Measurements from ENCODE around the gene FZD1. TPM values are rescaled to one million over a fixed set of nuclear protein-coding genes. Genes with fewer than 3 reads are reported as not detected.

FZD1 gene
- total and polyA plus RNA-seq, 7 experiments from 2014 or later, result 0.24 to 3.4 (median 0.64) TPM

DNA sequence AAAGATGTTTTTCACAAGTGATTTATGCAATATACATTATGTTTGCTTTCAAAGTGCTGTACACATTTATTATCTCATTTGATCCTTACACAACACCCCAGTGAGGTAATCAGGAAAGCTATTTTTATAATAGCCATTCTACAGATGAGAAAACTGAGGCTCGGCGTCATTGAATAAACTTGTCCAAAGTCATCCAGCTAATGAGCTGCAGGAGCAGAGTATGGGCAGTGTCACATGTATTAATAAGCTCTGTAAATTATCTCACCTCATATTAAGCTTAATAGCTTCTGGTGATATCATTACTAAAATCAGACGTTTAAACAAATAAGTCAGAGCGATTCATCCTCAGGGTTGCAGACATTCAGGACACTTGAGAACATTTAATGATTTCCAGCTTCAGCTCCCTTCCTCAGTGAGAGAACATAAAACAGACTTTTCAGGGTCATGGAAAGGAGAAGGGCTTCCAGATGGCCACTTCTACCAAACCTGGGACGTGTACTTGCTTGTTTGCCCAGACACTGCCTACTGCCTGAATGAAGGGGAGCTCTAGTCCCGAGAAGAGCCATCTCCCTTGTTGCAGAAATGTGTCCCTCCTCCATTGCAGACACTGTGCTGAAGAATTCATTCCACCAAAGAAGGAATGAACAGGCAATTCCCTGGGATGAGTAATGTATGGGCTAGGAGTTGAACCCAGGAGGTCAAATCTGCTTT, 20.5 kb upstream of the FZD1 start:
- Mint-ChIP-seq H3K27ac (no peak overlapping the region), H3K4me1 (peaks cover 0 to 1% (median 0%) of the 10 kb centered on the region in 7 donors), H3K9me3 (peaks cover 0 to 10% (median 0%) of the 10 kb centered on the region in 11 donors), H3K36me3 (no peaks in the 10 kb centered on the region), H3K4me3 (no peak overlapping the region), H3K27me3 (peaks cover 0 to 9% (median 5%) of the 10 kb centered on the region in 5 donors)
- H3K36me3 ChIP-seq (ENCODE audit: control insufficient read depth in 2 of 3, insufficient read depth in 3 of 3, low read length in 3 of 3), result no peaks in the 10 kb centered on the region
- H3K4me1 ChIP-seq (ENCODE audit: control insufficient read depth in 2 of 2, insufficient read depth in 2 of 2, low read length in 2 of 2), result no peaks in the 10 kb centered on the region
- DNase-seq (no peak), ATAC-seq (no peak)
- H3K4me3 ChIP-seq (ENCODE audit: low read length), result no peak overlapping the region
- no peaks in the 10 kb centered on the region for H3K27me3 ChIP-seq (ENCODE audit: control insufficient read depth in 2 of 2, insufficient read depth in 2 of 2, low read length in 2 of 2)
- H3K27ac ChIP-seq (ENCODE audit: low read depth, low read length), result no peak overlapping the region
- POLR2A ChIA-PET, result no interaction called here
- H3K9me3 ChIP-seq (ENCODE audit: control insufficient read depth in 2 of 3, low read length in 3 of 3), result no peaks in the 10 kb centered on the region
- CTCF ChIA-PET, result no interaction called here
- intact Hi-C loops (cut with micrococcal nuclease), result no loop called here

DNA sequence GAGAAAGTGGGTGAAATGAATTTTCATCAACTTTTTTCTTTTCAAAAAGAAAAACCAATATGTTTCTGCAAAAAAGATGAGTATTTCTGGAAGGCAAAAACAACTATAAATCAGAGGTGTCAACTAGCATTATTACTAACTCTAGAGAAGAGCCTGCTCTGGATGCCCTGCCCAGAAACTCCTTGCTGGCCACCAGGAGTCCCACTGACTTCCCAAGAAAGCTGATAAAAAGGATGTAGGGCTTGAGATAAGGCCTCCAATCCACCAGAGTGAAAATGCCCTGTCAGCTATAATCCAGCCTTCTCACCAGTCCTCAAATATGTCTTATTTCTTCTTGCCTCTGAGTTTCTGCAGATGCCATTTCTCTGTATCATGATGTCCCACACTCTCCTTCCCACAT, 16.7 kb upstream of the FZD1 start:
- Histone ChIP-seq H3K4me1 (ENCODE audit: control insufficient read depth in 2 of 2, insufficient read depth in 2 of 2, low read length in 2 of 2) (no peaks in the 10 kb centered on the region), H3K36me3 (ENCODE audit: control insufficient read depth in 2 of 3, insufficient read depth in 3 of 3, low read length in 3 of 3) (no peaks in the 10 kb centered on the region), H3K27me3 (ENCODE audit: control insufficient read depth in 2 of 2, insufficient read depth in 2 of 2, low read length in 2 of 2) (no peaks in the 10 kb centered on the region), H3K27ac (ENCODE audit: low read depth, low read length) (no peak overlapping the region), H3K9me3 (ENCODE audit: control insufficient read depth in 2 of 3, low read length in 3 of 3) (no peaks in the 10 kb centered on the region), H3K4me3 (ENCODE audit: low read length) (no peak overlapping the region)
- Mint-ChIP-seq H3K4me1 (peaks cover 0 to 1% (median 0%) of the 10 kb centered on the region in 7 donors), H3K4me3 (no peak overlapping the region), H3K36me3 (no peaks in the 10 kb centered on the region), H3K27me3 (peaks cover 0 to 6% (median 0%) of the 10 kb centered on the region in 5 donors), H3K9me3 (peaks cover 0 to 10% (median 0%) of the 10 kb centered on the region in 11 donors), H3K27ac (no peak overlapping the region)
- no peak for DNase-seq
- no peak for ATAC-seq
- CTCF ChIA-PET, result no interaction called here
- intact Hi-C loops (cut with micrococcal nuclease), result no loop called here
- POLR2A ChIA-PET, result no interaction called here

DNA sequence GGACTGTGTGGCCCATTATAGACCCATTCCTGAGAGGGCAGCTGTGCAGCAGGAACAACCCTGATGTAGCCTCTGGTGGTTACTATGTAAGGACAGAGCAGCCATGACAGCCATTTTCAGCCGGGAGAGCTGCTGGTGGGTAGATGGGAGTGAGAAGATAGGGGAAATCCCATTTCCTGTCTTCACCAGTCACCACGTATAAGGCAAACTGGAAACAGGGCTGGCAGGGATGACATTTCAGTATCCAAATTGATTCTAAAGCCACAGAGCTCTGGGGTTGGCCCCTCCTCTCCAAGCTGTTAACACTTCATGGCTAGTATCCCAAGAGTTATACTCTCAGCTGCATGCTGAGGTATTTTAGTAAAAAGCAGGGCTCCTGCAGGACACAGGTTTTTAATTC, 15.2 kb upstream of the FZD1 start:
- Histone ChIP-seq H3K4me3 (ENCODE audit: low read length) (no peak overlapping the region), H3K9me3 (ENCODE audit: control insufficient read depth in 2 of 3, low read length in 3 of 3) (no peaks in the 10 kb centered on the region), H3K4me1 (ENCODE audit: control insufficient read depth in 2 of 2, insufficient read depth in 2 of 2, low read length in 2 of 2) (no peaks in the 10 kb centered on the region), H3K27ac (ENCODE audit: low read depth, low read length) (no peak overlapping the region), H3K27me3 (ENCODE audit: control insufficient read depth in 2 of 2, insufficient read depth in 2 of 2, low read length in 2 of 2) (no peaks in the 10 kb centered on the region), H3K36me3 (ENCODE audit: control insufficient read depth in 2 of 3, insufficient read depth in 3 of 3, low read length in 3 of 3) (no peaks in the 10 kb centered on the region)
- ATAC-seq, result no peak
- Mint-ChIP-seq H3K36me3 (no peaks in the 10 kb centered on the region), H3K4me1 (peaks cover 0 to 1% (median 0%) of the 10 kb centered on the region in 7 donors), H3K4me3 (no peak overlapping the region), H3K9me3 (peaks cover 0 to 10% (median 0%) of the 10 kb centered on the region in 11 donors), H3K27me3 (peaks cover 0 to 6% (median 0%) of the 10 kb centered on the region in 5 donors), H3K27ac (no peak overlapping the region)
- ChIA-PET CTCF (no interaction called here), POLR2A (no interaction called here)
- intact Hi-C loops (cut with micrococcal nuclease), result no loop called here
- no peak for DNase-seq

DNA sequence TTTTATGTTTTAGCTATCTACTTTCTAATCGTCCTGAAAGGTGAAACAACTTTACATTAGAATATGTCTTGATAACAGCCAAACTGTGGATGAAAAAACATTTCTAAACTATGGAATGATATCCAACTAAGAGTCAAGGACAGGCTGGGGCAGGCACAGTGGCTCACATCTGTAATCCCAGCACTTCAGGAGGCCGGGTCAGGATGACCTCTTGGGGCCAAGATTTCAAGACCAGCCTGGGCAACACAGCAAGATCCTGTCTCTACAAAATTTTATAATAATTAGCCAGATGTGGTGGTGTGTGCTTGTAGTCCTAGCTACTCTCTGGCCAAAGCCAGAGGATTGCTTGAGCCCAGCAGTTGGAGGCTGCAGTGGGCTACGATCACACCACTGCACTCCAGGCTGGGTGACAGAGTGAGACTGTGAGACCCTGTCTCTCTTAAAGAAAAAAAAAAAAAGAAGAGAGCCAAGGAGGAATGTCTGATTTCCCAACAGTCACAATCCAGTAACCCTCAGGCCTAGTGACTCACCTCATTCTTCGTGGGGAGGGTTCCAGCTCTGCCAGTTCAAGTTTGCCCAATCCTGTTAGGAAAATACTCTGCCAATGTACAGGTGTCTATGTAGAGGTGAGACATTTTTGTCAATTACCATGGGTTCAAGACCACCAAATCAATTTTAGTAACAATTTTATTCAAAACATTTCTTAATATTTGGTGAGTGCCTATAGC, 14.6 kb upstream of the FZD1 start:
- ChIA-PET CTCF (no interaction called here), POLR2A (no interaction called here)
- intact Hi-C loops (cut with micrococcal nuclease), result no loop called here
- no peak overlapping the region for H3K4me3 ChIP-seq (ENCODE audit: low read length)
- no peaks in the 10 kb centered on the region for H3K9me3 ChIP-seq (ENCODE audit: control insufficient read depth in 2 of 3, low read length in 3 of 3)
- DNase-seq, result no peak
- peaks cover 0 to 1% (median 0%) of the 10 kb centered on the region in 7 donors for H3K4me1 Mint-ChIP-seq
- peaks cover 0 to 5% (median 0%) of the 10 kb centered on the region in 11 donors for H3K9me3 Mint-ChIP-seq
- H3K27ac Mint-ChIP-seq, result no peak overlapping the region
- H3K4me1 ChIP-seq (ENCODE audit: control insufficient read depth in 2 of 2, insufficient read depth in 2 of 2, low read length in 2 of 2), result no peaks in the 10 kb centered on the region
- no peaks in the 10 kb centered on the region for H3K36me3 Mint-ChIP-seq
- H3K27ac ChIP-seq (ENCODE audit: low read depth, low read length), result no peak overlapping the region
- H3K36me3 ChIP-seq (ENCODE audit: control insufficient read depth in 2 of 3, insufficient read depth in 3 of 3, low read length in 3 of 3), result no peaks in the 10 kb centered on the region
- H3K27me3 Mint-ChIP-seq, result peaks cover 0 to 3% (median under 1%) of the 10 kb centered on the region in 5 donors
- no peaks in the 10 kb centered on the region for H3K27me3 ChIP-seq (ENCODE audit: control insufficient read depth in 2 of 2, insufficient read depth in 2 of 2, low read length in 2 of 2)
- H3K4me3 Mint-ChIP-seq, result no peak overlapping the region
- no peak for ATAC-seq

DNA sequence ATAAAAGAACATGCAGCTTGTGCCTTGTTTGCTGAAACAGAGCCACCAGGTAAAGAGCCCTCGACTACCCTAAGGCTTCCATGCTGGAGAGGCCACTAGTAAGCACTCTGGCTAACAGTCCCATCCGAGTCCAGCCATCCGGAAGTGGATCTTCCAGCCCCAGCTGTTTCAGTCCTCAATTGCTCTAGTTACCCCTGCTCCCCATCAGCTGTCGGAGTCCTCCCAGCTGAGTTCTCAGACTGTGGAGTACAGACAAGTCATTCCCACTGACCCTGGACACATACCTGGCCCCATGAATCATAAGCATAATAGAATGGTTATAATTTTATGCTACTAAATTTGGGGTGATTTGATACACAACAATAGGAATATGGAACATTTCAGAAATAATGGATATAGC, 13.5 kb upstream of the FZD1 start:
- POLR2A ChIA-PET, result no interaction called here
- H3K4me3 ChIP-seq (ENCODE audit: low read length), result no peak overlapping the region
- intact Hi-C loops (cut with micrococcal nuclease), result no loop called here

DNA sequence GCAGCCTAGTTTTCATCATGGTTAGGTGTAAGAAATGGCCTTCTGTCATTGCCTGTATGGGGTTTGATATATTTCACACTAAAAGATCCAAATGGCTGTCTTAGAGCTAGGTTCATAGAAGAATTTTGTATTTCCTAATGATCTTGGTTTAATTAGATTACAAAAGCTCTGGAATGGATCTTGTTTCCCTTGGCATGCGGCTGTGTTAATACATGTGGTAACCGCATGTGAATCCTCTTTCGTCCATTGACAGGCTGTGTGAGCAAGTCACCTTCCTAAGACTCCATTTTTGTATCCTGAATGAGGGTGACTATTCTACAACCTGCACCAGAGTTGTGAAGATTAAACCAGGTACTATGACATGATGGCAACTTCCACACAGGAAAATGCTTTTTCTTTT, 12.4 kb upstream of the FZD1 start:
- ChIA-PET POLR2A (no interaction called here), CTCF (no interaction called here)
- Mint-ChIP-seq H3K4me3 (no peak overlapping the region), H3K9me3 (peaks cover 6 to 22% (median 8%) of the 10 kb centered on the region in 11 donors), H3K27ac (no peak overlapping the region), H3K36me3 (peaks cover 0 to 3% (median 0%) of the 10 kb centered on the region in 5 donors), H3K27me3 (peaks cover 4 to 18% (median 6%) of the 10 kb centered on the region in 5 donors), H3K4me1 (no peaks in the 10 kb centered on the region)
- Histone ChIP-seq H3K4me3 (ENCODE audit: low read length) (no peak overlapping the region), H3K27ac (ENCODE audit: low read depth, low read length) (no peak overlapping the region), H3K27me3 (ENCODE audit: control insufficient read depth in 2 of 2, insufficient read depth in 2 of 2, low read length in 2 of 2) (no peaks in the 10 kb centered on the region), H3K9me3 (ENCODE audit: control insufficient read depth in 2 of 3, low read length in 3 of 3) (no peaks in the 10 kb centered on the region), H3K4me1 (ENCODE audit: control insufficient read depth in 2 of 2, insufficient read depth in 2 of 2, low read length in 2 of 2) (no peaks in the 10 kb centered on the region), H3K36me3 (ENCODE audit: control insufficient read depth in 2 of 3, insufficient read depth in 3 of 3, low read length in 3 of 3) (no peaks in the 10 kb centered on the region)
- no peak for DNase-seq
- intact Hi-C loops (cut with micrococcal nuclease), result no loop called here
- no peak for ATAC-seq

More for the DNA sequence above, 13.5 kb upstream of the FZD1 start:
- H3K27ac ChIP-seq (ENCODE audit: low read depth, low read length), result no peak overlapping the region
- Mint-ChIP-seq H3K9me3 (peaks cover 3 to 12% (median 4%) of the 10 kb centered on the region in 11 donors), H3K4me3 (no peak overlapping the region), H3K4me1 (no peaks in the 10 kb centered on the region), H3K27me3 (peaks cover 2 to 12% (median 6%) of the 10 kb centered on the region in 5 donors), H3K36me3 (peaks cover 0 to 2% (median 0%) of the 10 kb centered on the region in 5 donors), H3K27ac (no peak overlapping the region)
- no peaks in the 10 kb centered on the region for H3K36me3 ChIP-seq (ENCODE audit: control insufficient read depth in 2 of 3, insufficient read depth in 3 of 3, low read length in 3 of 3)
- no peaks in the 10 kb centered on the region for H3K27me3 ChIP-seq (ENCODE audit: control insufficient read depth in 2 of 2, insufficient read depth in 2 of 2, low read length in 2 of 2)
- H3K4me1 ChIP-seq (ENCODE audit: control insufficient read depth in 2 of 2, insufficient read depth in 2 of 2, low read length in 2 of 2), result no peaks in the 10 kb centered on the region
- ATAC-seq (no peak), DNase-seq (no peak)
- no peaks in the 10 kb centered on the region for H3K9me3 ChIP-seq (ENCODE audit: control insufficient read depth in 2 of 3, low read length in 3 of 3)
- CTCF ChIA-PET, result no interaction called here
